ENCODE data around the gene IGFL1. TPM values are rescaled to one million over a fixed set of nuclear protein-coding genes. Genes with fewer than 3 reads are reported as not detected.
"Not testable (repeated sequence)": the region's sequence is repeated elsewhere in the genome, so short reads cannot be mapped to it uniquely, and the experiment has no call there.

The IGFL1 gene
- total RNA-seq, 2 donors from 2014 or later, result 4.8 TPM; not detected in 1

GRCh38 chr19:46209051-46209450 is 20.5 kb upstream of the IGFL1 start:
- intact Hi-C loops (cut with DNase I), result no loop called here
- Histone ChIP-seq H3K9me3 (no peaks in the 10 kb centered on the region), H3K4me1 (replicated peaks) (no peaks in the 10 kb centered on the region), H3K4me3 (no peak overlapping the region), H3K27ac (no peak overlapping the region), H3K27me3 (replicated peaks; ENCODE audit: insufficient read depth) (no peaks in the 10 kb centered on the region), H3K36me3 (no peaks in the 10 kb centered on the region)
- WGBS, result 48% methylated on average over 3 of the region's 3 CpGs
- DNase-seq (ENCODE audit: low spot score), result no peak
- no peak for TF ChIP-seq POLR2AphosphoS5 (IDR thresholded peaks at IDR 0.05)
- no peak for TF ChIP-seq POLR2A (IDR thresholded peaks at IDR 0.05)
- TF ChIP-seq, protein P1, sequence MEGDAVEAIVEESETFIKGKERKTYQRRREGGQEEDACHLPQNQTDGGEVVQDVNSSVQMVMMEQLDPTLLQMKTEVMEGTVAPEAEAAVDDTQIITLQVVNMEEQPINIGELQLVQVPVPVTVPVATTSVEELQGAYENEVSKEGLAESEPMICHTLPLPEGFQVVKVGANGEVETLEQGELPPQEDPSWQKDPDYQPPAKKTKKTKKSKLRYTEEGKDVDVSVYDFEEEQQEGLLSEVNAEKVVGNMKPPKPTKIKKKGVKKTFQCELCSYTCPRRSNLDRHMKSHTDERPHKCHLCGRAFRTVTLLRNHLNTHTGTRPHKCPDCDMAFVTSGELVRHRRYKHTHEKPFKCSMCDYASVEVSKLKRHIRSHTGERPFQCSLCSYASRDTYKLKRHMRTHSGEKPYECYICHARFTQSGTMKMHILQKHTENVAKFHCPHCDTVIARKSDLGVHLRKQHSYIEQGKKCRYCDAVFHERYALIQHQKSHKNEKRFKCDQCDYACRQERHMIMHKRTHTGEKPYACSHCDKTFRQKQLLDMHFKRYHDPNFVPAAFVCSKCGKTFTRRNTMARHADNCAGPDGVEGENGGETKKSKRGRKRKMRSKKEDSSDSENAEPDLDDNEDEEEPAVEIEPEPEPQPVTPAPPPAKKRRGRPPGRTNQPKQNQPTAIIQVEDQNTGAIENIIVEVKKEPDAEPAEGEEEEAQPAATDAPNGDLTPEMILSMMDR (IDR thresholded peaks at IDR 0.05), result no peak

GRCh38 chr19:46209472-46209871 is 20.1 kb upstream of the IGFL1 start:
- intact Hi-C loops (cut with DNase I), result no loop called here
- no peak for TF ChIP-seq POLR2A (IDR thresholded peaks at IDR 0.05)
- TF ChIP-seq, protein P1 (IDR thresholded peaks at IDR 0.05), result no peak
- TF ChIP-seq POLR2AphosphoS5 (IDR thresholded peaks at IDR 0.05), result no peak
- no peaks in the 10 kb centered on the region for H3K9me3 ChIP-seq
- H3K36me3 ChIP-seq, result no peaks in the 10 kb centered on the region
- no peaks in the 10 kb centered on the region for H3K4me1 ChIP-seq (replicated peaks)
- H3K27me3 ChIP-seq (replicated peaks; ENCODE audit: insufficient read depth), result no peaks in the 10 kb centered on the region
- 76% methylated on average over 1 of the region's 1 CpG for WGBS
- no peak overlapping the region for H3K27ac ChIP-seq
- H3K4me3 ChIP-seq, result no peak overlapping the region
- no peak for DNase-seq (ENCODE audit: low spot score)

- Histone ChIP-seq H3K4me1 (replicated peaks) (no peaks in the 10 kb centered on the region), H3K27ac (peak overlapping the region; percentile 37 to 49), H3K36me3 (no peaks in the 10 kb centered on the region), H3K9me3 (no peaks in the 10 kb centered on the region), H3K27me3 (replicated peaks; ENCODE audit: insufficient read depth) (no peaks in the 10 kb centered on the region), H3K4me3 (no peak overlapping the region)
- intact Hi-C loops (cut with DNase I), result no loop called here
- TF ChIP-seq POLR2AphosphoS5 (IDR thresholded peaks at IDR 0.05), result no peak
- no peak for DNase-seq (ENCODE audit: low spot score)
- 72% methylated on average over 1 of the region's 1 CpG for WGBS
These were observed 18.9 kb upstream of the IGFL1 start for GRCh38 chr19:46210669-46211068.

DNA sequence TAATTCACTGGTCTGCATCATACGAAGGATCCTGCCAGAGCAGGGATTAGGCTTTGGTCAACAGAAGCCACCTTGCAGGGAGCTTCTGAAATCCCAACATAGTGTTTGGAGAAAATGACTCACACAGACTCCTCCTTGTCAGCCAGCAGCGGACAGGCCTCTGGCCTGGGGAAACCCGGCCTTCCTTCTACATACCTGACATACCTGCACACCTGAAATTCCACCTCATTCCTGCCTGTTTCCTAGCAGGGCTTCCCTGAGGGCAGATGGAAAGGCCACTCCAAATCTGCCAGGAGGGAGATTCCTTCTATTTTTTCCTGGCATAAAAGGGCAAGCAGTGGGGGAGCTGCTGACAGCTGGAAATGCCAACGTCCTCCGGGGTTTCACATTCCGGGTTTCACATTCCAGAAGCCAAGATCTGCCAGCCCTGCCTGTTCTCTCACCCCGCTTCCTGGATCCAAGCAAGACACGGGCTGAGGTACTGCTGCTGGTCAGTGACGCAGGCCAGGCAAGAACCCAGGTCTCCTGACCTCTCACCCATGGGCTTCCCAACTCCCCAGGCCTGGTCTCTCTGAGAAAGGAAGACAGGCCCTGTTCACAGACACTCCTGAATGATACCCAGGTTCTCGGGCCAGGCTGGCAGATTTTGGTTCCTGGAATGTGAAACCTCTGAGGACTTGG is 18.2 kb upstream of the IGFL1 start:
- Histone ChIP-seq H3K4me3 (no peak overlapping the region), H3K4me1 (replicated peaks) (no peaks in the 10 kb centered on the region), H3K27ac (peak overlapping the region; percentile 37 to 49), H3K36me3 (no peaks in the 10 kb centered on the region), H3K27me3 (replicated peaks; ENCODE audit: insufficient read depth) (no peaks in the 10 kb centered on the region), H3K9me3 (no peaks in the 10 kb centered on the region)
- TF ChIP-seq, protein P1 (IDR thresholded peaks at IDR 0.05), result no peak
- TF ChIP-seq POLR2AphosphoS5 (IDR thresholded peaks at IDR 0.05), result peak; percentile 36
- intact Hi-C loops (cut with DNase I), result no loop called here
- WGBS, result 26% methylated on average over 10 of the region's 10 CpGs
- peak; percentile 53 for DNase-seq (ENCODE audit: low spot score)

DNA sequence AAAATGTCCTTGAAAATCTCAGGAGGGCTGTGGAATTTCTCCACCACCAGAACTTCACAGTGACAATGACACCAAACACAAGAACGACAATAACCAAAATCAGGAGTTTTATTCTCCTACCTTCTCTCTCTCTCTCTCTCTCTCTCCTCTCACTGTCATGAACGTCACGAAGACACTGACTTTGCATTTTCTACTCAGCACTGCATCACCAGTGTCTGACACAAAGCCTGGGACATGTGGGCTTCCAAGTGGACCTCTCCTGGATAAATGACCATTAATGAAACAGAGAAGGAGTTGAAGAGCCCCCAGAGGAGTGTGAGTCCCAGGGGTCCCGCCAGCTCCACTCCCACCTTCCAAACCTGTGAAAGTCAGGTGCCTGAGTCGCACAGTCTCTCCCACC is 16.9 kb upstream of the IGFL1 start:
- 94% methylated on average over 5 of the region's 5 CpGs for WGBS
- H3K36me3 ChIP-seq; H3K4me1 ChIP-seq (replicated peaks); H3K9me3 ChIP-seq; H3K4me3 ChIP-seq; H3K27me3 ChIP-seq (replicated peaks; ENCODE audit: insufficient read depth); DNase-seq (ENCODE audit: low spot score); H3K27ac ChIP-seq; intact Hi-C loops (cut with DNase I): not testable (repeated sequence)

DNA sequence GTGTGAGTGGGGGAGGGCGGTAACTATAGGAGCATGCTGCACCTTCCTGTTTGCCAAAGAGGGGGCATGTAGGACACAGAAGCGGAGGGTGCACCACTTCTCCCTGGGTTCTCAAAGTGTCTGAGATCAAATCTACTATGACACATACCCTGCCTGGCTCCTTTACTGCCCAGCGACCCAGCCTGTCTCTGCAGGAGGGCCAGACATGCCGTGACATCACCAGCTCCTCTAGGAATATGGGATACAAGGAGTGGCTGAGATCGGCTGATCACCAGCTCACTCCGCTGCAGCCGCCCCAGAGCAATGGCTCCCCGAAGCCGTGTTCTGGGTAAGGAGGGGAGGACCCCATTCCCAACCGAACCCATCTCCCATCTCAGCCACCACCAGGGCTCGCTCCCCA is 16.4 kb upstream of the IGFL1 start:
- Histone ChIP-seq H3K36me3 (no peaks in the 10 kb centered on the region), H3K27me3 (replicated peaks; ENCODE audit: insufficient read depth) (no peaks in the 10 kb centered on the region), H3K9me3 (no peaks in the 10 kb centered on the region), H3K4me3 (no peak overlapping the region), H3K27ac (no peak overlapping the region), H3K4me1 (replicated peaks) (no peaks in the 10 kb centered on the region)
- TF ChIP-seq POLR2AphosphoS5 (IDR thresholded peaks at IDR 0.05) (no peak), POLR2A (IDR thresholded peaks at IDR 0.05) (no peak)
- TF ChIP-seq, protein P1 (IDR thresholded peaks at IDR 0.05), result no peak
- DNase-seq (ENCODE audit: low spot score), result no peak
- intact Hi-C loops (cut with DNase I), result no loop called here
- WGBS, result 79% methylated on average over 11 of the region's 11 CpGs

Measured in prostate gland (tissue), 2 donors.